Activated CD4-positive, alpha-beta T cell treated with anti-CD3 and anti-CD28 coated beads, Interleukin-2, amount 50 U/mL, for 1 hour (primary cell): ENCODE results near the gene RAB3D.
"Not testable (repeated sequence)": the region's sequence is repeated elsewhere in the genome, so short reads cannot be mapped to it uniquely, and the experiment has no call there.

ENCODE experiments used
- DNase-seq: peaks from one replicate; pipeline ENCODE4 v3.0.0-alpha.2; 2020

RAB3D gene

DNA sequence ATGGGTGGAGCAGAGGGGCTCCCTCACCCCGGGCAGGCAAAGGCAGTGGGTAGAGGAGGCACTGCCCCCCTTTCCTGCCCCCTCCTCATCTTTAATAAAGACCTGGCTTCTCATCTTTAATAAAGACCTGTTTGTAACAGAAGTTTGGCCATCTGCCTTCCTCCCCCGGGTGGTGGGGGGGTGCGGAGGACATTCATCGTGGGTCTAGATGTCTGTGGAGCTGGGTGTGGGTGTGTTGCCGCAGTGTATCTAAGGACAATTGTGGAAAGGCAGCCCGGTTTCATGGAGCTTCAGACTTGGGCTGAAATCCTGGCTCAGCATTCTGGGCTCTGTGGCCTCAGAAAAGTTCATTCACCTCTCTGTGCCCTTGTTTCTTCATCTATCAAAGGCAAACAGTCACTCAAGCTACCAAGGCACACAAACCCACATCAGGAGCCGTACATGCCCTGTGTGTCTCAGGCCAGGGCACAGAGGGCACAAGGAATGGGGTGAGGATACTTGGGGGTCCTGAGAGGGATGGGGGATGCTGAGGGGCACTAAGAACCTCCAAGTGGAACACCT, 26.2 kb upstream of the RAB3D start:
- DNase-seq, result no peak

DNA sequence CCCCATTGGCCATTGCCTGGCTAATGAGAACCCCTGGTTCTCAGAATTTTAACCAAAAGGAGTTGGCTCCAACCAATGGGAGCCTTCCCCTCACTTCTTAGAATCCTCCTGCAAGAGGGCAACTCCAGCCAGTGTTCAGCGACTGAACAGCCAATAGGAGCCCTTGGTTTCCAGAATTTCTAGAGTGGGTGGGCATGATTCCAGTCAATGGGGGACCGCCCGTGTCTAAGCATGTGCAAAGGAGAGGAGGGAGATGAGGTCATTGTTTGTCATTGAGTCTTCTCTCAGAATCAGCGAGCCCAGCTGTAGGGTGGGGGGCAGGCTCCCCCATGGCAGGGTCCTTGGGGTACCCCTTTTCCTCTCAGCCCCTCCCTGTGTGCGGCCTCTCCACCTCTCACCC, 25.5 kb upstream of the RAB3D start:
- DNase-seq, result no peak

DNA sequence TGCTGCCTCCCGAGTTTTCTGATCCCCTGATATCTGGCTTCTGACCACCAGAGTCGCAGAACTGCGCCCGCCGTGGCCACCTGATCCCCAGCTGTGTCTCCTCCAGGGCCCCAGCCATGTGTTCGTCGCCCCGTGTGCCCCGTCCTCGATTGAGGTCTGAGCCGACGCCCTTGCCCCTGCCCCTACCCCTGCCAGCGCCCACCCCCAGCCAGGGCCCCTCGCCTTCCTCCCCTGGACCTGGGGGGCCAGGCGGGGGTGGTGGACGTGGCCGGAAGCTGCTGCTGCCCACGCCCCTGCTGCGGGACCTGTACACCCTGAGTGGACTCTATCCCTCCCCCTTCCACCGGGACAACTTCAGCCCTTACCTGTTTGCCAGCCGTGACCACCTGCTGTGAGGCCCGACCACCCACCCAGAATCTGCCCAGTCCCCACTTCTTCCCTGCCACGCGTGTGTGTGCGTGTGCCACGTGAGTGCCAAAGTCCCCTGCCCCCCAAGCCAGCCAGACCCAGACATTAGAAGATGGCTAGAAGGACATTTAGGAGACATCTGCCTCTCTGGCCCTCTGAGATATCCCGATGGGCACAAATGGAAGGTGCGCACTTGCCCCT, 24.9 kb upstream of the RAB3D start:
- no peak for DNase-seq

DNA sequence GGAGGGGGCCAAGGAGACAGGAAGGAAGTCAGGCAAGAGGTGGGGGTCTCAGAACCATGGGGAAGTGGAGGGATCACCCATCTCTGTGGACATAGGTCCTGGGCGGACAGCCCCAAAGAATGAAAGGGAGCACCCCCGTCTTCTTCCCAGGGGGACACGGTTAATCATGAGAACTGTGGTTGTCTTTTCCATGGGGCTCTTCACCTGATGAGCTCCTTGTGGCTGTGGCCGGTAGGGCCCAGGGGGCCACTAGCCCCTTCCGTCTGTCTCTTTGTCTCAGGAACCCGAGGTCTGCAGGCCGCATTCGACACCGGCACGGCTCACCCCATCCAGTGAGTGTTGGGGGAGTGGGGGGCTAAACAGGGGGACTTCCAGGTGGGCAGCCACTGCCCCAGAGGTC, 24.4 kb upstream of the RAB3D start:
- DNase-seq, result no peak

DNA sequence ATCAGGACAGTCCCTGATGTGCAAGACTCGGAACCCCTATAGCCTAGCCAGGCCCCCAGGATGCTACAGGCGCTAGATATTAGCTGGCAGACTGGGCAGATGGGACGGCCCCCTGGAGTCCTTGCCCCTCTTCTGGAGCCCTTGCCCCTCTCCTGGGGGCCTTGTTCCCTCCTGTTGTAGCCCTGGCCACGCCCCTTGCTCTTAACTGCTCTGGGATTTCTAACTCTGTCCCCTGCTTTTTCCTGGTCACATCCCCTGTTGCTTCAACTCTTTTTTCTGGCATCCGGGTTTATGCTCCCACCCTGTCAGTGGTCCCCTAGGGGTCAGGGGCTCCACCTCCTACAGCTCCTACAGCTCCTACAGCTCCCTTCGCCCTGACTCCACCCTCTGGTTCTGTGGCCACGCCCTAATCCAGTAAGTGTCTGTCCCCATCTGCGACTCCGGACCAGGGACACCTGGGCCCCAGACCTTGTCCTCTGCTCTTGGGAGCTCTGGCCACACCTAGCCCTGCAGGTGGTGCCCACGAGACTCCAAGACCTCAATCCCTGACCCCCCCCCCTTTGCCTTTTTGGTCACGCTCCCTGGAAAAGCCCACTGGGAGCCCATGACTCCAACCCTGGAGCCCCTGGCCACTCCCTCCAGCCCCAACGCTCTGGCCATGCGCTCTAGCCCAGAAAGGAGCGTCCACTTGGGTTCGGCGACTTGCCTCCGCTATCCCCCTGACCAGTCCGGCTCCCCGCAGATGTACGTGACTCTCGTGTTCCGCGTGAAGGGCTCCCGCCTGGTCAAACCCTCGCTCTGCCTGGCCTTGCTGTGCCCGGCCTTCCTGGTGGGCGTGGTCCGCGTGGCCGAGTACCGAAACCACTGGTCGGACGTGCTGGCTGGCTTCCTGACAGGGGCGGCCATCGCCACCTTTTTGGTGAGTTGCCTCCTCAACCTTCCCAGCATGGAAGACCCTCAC, 22.6 kb upstream of the RAB3D start:
- DNase-seq, result no peak

DNA sequence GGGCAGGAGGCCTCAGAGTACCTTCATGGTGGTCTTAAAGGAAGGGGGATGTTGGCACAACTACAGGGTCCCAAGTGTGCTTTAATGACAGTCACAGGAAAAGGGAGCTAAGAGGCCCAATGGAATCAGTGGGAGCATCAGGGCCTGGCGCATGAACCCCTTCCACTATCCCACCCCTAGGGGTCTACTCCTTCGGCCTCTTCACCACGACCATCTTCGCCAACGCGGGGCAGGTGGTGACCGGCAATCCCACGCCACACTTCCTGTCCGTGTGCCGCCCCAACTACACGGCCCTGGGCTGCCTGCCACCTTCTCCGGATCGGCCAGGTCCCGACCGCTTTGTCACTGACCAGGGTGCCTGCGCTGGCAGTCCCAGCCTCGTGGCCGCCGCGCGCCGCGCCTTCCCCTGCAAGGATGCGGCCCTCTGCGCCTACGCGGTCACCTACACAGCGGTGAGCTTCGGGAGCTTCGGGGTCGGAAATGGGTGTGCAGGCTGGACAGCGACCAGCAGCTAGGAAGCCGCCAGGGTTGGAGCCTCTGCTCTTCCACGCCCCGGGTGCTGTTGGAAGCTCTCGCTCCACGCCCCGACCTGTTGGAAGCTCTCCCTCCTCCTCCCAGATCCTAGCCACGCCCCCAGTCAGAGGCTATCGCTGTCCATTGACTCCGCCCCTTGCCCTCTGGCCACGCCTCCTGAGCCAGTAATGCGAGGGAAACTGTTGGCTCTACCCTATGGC, 21.7 kb upstream of the RAB3D start:
- no peak for DNase-seq

DNA sequence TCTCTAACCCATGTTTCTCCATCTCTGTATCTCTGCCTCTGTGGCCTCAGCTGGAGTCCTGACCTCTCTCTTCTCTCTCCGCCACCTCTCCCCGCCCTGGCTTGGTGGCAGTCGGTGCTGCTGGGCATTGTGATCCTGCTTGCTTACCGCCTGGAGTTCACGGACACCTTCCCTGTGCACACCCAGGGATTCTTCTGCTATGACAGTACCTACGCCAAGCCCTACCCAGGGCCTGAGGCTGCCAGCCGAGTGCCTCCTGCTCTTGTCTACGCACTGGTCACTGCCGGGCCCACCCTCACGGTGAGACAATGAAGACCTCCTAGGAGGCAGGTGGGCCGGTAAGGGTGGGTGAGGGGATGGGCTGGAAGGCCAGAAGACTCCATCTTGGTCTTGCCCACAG, 20.0 kb upstream of the RAB3D start:
- no peak for DNase-seq

DNA sequence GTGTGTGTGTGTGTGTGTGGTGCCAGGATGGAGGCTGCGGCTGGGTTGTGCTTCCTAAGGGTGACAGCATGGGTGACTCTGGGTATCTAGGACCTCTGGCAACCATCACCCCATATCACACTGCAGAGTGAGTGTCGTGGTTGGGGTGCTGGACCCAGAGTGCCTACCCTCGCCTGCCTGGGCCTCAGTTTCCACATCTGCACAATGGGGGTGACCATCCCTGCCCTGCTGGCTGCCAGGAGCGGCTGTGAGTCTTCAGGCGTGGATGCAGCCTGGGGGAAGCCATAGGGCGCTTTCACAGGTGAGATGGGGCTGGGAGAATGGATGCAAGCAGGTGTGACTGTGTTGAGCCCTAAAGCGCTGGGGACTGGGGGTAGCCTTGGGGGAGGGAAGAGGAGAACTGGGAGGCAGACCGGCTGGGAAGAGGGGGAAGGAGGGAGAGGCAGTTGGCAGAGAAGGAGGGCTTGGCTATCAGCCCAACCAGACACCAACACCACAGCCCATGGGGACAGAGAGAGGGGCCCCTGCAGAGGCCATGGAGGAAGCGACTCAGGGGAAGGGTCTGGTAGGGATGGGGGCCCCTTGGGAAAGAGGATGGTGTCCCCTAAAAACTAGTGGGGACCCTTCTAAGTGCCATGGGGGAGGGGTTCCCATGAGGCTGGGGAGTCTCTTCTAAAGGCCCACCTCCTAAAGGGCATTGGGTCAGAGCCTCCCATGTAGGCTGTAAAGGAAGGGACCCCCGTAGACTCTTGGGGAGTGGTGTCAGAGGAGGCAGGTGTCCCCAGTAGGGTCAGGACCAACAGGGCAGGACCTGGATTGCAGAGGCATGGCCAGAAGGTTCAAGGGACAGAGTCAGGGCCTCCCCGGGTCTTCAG, 17.5 kb upstream of the RAB3D start:
- DNase-seq, result no peak

DNA sequence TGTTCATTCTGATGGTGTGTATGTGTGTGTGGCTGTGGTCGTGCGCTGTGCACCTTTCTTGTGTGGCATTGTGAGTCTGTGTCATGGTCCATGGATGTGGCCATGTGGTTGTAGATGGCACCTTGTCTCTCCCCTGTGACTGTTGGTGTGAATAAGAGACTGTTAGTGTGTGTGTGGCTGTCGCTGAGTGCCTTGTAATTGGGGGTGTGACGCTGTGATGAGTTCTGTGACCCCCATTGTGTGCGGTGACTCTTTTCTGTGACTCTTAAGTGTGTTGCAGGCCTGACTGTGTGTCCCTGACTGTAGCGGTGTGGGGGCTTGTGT, 16.6 kb upstream of the RAB3D start:
- DNase-seq, result no peak

DNA sequence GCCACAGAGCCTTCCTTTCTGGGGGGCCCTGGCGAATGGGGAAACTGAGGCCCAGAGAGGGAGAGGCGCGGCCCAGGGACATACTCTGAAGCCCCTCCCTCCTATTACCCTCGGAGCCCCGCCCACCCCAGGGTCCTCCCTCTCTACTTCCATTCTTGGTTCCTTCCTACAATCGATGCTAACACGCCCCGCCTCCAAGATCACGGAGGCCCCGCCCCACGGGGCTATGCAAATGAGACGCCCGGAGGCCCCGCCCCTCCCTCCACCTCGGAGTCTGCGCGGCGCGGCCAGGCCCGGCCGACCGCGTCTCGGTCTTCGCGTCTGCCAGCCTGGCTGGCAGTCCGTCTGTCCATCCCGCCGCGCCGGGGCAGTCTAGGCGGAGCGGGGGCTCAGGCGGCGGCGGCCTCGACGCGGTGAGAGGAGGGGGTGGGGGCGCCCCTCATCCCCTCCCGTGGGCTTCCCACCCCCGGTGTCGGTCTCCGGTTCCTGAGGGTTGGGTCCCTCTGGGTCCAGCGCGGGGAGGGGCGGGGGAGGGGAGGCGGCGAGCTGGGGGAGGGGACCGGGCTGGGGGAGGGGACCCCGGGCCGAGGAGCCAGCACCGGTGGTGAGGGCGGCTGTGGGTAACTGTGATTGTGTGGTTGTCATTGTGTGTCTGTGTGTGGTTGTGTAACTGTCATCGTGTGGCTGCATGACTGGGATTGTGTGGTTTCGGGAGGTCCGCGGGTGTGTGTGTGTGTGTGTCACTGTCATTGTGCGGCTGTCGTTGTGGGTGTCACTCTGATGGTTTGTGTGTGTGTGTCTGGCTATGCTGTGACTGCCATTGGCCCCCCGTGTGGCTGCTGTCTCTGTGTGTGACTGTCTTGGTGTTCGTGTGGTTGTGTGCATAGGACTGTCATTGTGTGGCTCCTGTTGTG, 16.0 kb upstream of the RAB3D start, which contains the start of gene PLPPR2:
TSS of gene PLPPR2 (plus strand) at position 273 of the 914 bp plus-strand sequence. CDS start 2,242 bp downstream, outside the sequence.
- peak; percentile 87 for DNase-seq

DNA sequence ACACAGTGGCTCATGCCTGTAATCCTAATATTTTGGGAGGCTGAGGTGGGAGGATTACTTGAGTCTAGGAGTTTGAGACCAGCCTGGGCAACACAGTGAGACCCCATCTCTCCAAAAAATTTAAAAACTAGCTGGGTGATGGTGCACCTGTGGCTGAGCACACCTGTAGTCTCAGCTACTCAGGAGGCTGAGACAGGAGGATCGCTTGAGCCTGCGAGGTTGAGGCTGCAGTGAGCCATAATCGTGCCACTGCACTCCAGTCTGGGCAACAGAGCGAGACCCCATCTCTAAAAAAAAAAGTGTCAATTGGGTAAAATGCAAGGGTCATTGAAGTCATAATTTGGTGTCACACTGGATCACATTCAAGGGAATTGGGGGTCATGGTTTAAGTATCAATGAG, 14.6 kb upstream of the RAB3D start:
- DNase-seq, result not testable (repeated sequence)

DNA sequence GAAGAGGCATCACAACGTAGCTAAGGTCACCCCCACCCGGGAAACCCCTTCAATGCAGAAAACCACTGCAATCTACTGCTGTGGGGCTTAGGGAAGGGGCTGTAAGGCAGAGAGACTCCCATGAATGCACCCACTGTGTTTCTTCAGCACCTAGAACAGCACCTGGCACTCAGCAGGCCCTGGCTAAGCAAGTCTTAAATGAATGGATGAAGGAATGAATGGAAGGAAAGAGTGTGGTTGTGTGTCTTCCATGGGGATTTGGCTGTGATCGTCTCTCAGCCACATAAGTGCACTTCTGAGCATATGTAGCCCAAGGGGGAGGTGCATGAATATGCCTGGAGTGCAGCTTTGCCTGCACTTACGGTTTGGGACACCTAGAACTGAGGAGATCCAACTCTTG, 9.7 kb upstream of the RAB3D start:
- DNase-seq, result no peak

DNA sequence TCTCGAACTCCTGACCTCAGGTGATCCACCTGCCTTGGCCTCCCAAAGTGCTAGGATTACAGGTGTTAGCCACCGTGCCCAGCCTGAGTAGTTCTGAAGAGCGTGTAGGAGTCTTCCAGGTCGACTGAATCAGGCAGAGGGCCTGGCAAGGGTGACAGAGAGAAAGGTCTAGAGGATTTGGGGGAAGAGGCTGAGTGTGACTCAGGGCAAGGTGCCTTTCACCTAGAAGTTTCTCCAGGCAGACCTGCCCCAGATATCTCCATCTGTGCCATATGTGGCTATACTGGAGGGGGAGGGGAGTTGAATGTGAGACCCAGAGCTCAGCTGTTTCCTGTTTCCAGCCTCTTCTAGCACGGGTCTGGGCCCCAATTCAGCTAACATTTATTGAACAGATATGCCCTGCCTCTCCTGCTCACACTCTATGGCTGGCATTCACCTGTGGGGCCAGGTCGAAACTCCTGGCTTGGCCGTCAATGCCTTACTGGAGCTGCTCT, 8.1 kb upstream of the RAB3D start:
- no peak for DNase-seq

DNA sequence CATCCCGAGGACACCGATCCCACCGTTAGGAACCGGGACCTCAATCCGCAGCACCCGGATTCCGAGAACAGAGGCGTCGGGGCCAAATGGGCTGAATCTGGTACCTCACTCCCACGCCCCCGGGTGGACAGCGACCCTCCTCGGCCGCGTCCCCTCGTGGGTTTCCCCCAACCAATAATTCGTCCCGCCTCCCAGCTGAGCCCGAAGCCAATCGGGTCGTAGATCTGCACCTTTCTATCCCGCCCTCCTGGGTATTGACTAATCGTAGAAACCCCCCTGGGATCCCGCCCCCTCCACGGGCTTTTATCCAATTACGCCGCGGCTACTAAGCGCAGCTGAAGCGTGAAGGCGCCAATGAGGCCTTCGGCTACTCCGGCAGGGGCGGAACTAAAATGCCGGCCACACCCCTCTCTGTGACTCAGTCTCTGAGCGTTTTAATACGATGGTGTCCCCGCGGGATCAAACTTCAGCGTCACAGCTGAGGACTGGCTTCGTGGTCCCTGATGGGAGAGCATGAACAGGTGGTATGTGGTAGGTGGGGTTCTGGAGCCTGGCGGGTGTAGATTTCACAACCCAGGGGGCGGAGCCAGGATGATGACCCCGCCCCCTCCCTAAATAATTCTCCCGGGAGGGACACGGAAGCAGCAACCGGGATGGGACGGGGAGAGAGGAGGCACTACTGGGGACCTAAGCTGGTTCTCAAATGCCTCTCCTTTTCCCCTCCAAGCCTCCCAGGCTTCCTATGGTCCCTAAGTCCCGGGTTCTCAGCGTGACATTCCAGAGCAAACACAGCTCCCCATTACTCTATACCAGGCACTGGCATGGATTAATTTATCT, 6.9 kb upstream of the RAB3D start, which contains the start of the genes CCDC159 and TMEM205:
TSS of gene CCDC159 (plus strand) at position 416 of the 837 bp plus-strand sequence. CDS start at position 504, 88 bp downstream.
TSS of gene TMEM205 (minus strand) at position 165 of the 837 bp plus-strand sequence. CDS start 649 bp downstream, outside the sequence.
- DNase-seq, result peak; percentile 98

DNA sequence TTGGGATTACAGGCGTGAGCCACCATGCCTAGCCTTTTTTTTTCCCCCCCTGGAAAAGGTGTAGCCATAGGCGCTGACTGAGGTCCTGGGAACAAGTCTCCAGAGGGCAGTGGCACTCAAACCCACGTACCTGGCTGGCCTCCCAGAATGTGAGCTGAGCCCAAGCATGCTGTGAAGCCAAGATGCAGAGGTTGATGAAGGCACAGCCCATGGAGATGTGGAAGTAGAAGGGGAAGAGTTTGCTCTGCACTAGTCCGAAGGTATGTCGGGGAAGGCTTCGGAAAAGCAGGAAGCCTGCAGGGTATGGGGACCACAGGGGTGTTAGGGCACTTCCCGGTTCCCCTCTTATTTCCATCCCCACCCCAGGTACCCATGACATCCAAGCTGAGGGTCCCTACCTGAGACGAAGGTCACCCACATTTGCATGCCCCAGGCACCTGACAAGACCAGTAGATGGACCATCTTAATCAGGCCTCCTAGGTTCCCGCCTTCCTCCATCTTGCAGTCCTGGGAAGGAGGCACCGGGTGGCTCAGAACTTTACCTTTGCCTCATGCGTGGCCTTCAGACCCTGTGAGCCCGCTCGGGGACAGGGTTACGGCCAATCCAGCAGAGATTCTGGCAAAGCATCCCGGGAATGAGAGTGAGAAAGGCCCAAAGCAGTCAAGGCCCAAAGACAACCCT, 5.8 kb upstream of the RAB3D start:
- no peak for DNase-seq

DNA sequence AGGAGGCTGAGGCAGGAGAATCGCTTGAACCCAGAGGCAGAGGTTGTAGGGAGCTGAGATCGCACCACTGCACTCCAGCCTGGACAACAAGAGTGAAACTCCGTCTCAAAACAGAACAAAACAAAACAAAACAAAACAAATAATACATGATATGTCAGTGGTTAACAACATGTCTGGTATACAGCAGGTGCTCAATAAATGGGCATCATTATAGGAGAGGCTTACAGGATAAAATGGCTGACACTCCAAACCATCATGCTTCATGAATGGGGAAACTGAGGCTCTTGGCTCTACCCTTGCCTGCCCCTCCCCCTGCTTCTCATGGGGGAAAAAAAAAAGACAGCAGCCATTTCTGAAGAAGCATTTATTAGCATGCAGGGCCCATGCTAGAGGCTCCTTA, 3.0 kb upstream of the RAB3D start:
- no peak for DNase-seq

DNA sequence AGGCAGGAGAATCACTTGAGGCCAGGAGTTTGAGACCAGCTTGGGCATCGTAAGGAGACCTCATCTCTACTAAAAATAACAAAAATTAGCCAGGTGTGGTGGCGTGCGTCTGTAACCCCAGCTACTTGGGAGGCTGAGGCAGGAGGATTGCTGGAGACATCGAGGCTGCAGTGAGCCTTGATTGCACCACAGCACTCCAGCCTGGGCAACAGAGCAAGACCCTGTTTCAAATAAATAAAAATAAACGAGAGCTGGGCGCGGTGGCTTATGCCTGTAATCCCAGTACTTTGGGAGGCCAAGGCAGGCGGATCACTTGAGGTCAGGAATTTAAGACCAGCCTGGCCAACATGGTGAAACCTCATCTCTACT, 626 bp upstream of the RAB3D start:
- not testable (repeated sequence) for DNase-seq

DNA sequence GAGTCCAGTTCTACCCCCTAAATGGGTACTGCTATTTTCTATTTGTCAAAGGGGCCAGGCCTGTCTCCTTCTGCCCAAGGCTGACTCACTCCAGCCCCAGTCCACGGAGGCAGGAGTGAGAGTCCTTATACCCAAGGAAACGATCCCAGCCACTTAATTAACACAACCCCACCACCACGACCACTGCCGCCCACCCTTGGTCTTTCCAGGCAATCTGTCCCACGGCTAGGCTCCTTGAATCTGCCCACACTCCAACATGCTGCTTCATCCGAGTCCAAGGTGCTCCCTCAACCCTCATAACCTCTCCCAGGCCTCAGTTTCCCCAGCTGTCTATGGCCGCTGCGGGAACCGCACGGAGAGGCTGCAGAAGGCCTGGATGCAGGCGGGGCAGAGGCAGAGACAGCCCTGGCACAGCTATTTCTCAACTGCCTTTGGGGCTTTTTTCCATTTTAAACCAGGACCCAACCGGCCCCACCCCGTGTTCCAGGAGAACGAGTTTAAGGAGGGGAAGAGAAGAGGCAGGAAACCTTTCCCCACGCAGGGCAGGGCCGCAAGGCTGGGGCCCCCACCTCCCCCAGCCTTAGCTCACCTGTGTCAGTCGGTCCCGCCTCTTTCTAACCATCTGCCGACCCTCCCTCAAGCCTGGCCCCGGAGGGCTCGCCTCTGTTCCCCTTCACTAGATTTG, 746 bp downstream of the RAB3D start:
- no peak for DNase-seq

DNA sequence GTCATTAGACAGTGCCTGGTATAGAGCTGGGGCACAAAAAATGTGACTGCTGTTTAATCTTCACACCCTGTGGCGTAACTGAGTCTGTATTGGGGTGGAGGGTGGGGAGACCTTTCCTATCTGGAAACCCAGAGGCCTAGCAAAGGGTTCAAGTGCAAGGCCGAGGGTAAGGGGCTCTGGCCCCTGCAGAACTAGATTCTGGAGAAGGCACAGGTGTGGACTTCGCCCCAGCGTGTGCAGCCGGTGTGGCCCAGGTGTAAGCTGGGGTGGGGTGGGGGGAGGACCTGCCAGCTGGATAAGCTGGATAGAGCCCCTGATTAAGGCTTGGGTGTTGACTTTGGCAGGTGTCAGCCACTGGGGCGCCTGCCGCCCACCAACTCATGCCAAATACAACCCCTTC, 1.3 kb downstream of the RAB3D start:
- no peak for DNase-seq
